Adipose tissue (tissue), 3 donors: ENCODE data around the gene SLC13A4. TPM values are rescaled to one million over a fixed set of nuclear protein-coding genes. Genes with fewer than 3 reads are reported as not detected.
"Not testable (repeated sequence)": the region's sequence is repeated elsewhere in the genome, so short reads cannot be mapped to it uniquely, and the experiment has no call there.

ENCODE experiments used
- H3K27ac ChIP-seq: one replicate; pipeline ENCODE4 v1.5.1; 2013; ENCODE audit warnings: low read depth, low read length
- WGBS, 3 donors: extraction: QIAGEN DNeasy Blood & Tissue Kit; methylation state at CpG; one replicate each; pipeline ENCODE4 v1.1.7; 2013; 5-methylcytosine and 5-hydroxymethylcytosine counted together
- polyA plus RNA-seq, 3 donors: library from polyadenylated mRNA; stranded (reverse); fragments of 200-250 nt; gene quantifications; one replicate each; pipeline ENCODE4 v1.2.3, GENCODE V29; 2013
- donor health status: healthy with polysubstance abuse.
- donor health status: Bipolar disorder and iron deficiency.
- donor health status: healthy.

Gene SLC13A4
- polyA plus RNA-seq, 3 donors, result 0.01 to 0.06 TPM; not detected in 1

DNA sequence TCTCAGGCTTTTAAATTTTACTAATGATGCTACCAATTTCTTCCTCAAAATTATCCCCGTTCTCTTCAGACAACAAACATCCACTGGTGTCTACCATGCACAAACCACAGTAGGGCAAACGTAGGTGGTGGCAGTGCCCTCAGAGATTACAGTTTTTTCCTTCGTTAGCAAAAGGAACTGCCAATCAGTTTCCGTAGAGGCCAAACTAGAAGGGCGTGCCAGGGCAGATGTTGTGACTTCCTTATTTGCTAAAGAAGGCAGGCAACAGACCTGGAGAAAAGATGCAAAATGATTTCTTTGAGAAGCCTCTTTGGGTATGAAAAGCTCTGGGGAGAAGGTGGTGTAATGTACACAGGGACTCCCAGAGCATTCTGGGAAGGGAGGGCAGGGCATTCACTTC, 28.2 kb upstream of the SLC13A4 start:
- 48 to 57% (median 57%) methylated on average over 5 of the region's 5 CpGs for WGBS, 3 donors
- no peak overlapping the region for H3K27ac ChIP-seq

DNA sequence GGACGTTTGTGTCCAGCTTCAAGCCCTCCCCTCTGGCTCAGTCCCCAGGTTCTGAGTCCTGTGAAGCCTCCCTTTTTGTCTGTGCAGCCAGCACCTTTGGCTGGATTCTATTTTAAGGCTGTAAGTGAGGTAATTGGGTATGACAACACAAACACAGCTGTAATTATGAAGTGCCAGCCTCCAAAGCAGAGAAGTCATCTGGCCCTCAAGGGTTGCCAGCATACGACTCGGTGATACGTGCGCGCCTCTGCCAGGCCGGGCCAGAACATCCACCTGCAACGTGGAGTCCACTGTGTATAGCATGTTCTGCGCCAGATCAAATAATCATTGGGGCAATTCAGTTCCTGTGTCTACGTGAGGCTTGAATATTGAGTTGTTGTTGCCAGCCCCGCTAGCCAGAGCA, 27.4 kb upstream of the SLC13A4 start:
- 85 to 87% (median 85%) methylated on average over 11 of the region's 11 CpGs for WGBS, 3 donors

DNA sequence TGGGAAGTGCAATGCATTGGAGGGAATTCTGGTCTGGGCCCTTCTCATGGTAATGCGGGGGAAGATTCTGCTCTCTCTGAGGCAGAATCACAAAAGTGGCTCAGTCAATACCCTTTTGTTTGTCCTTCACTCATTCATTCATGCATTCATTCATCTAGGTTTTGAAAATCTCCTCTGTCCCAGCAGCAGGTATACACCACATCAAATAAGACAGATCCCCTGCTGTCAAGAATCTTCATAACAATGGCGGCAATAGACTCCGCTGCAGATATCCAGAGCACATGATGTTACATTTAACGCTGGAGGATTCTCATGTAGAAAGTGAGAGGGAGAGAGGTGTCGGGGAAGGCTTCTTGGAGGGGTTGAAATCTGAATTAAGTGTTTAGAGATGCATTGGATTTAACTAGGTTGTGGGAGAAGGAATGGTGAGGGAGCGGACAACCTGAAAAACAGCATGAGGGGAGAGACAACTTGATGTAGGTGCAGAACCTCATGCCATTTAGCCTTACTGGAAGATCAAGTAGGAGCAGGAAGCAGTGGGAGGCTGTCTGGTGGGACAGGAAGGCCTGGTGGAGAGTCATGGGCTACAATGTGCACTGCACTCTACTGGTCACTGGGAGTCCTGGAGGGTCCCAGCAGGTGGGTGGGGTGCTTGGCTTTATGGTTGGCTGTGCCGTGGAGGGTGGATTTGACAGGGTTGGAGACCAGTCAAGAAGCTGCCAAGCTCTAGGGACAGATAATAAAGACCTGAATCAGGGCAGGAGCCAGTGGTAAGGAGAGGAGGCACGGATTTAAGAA, 25.8 kb upstream of the SLC13A4 start:
- no peak overlapping the region for H3K27ac ChIP-seq

More for the DNA sequence above, 27.4 kb upstream of the SLC13A4 start:
- H3K27ac ChIP-seq, result no peak overlapping the region

DNA sequence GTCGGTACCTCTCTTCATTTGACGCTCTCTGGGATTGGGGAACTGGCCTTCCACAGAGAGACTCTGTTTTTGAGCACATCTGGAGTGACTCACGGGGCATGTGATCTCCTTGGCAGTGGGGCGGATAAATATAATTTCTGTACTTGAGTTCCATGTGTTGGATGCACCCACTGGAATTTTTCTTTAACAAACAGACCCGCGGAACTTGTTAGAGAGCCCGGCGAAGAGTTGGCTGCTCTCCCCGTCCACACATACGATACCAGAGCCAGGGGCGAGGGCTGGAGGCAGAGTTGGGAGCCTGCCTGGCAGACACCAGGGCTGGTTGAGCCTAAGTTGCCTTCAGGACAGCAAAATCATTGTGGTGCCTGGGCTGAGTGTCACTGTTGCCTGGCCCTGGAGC, 20.8 kb upstream of the SLC13A4 start, which contains the start of gene FAM180A:
Gene FAM180A (minus strand): TSS at position 44 of the 400 bp plus-strand sequence. CDS start 233 bp downstream, outside the sequence.
- H3K27ac ChIP-seq, result no peak within 1 kb of the TSS
- WGBS, 3 donors, result 64 to 70% (median 69%) methylated on average over 11 of the region's 11 CpGs

More for the DNA sequence above, 25.8 kb upstream of the SLC13A4 start:
- 86 to 93% (median 91%) methylated on average over 8 of the region's 8 CpGs for WGBS, 3 donors

GRCh38 chr7:135747366-135747765, 19.4 kb upstream of the SLC13A4 start:
- no peak overlapping the region for H3K27ac ChIP-seq
- WGBS, 3 donors, result 88 to 91% (median 88%) methylated on average over 8 of the region's 8 CpGs

DNA sequence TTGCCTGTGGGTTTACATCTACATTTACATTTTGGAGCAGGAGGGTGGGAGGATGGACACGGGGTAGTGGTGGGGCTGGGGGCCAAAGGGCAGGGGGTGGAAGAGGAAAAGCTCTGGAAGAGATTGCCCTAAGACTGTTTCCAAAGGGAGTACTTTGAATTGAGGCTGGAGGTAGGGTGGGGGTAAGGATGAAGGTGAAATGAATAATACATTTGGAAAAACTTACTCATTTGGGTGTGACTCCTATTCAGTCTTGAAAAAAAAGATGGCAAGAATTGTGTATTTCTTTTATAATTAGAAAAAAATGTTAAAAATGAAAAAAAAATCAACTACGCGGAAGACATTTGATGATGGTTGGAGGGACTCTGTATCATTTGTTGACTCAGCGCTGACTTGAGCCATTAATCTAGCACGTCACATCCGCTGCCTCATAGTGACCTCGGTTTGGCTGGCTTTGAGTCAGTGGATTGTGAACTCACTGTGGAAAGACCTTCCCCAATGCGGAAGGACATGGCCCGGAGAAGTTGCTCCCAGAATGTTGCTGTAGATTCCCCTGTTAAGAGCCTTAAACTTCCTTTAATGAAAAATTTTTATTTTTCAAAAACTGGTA, 17.8 kb upstream of the SLC13A4 start:
- no peak overlapping the region for H3K27ac ChIP-seq
- 54 to 65% (median 56%) methylated on average over 9 of the region's 9 CpGs for WGBS, 3 donors

GRCh38 chr7:135744938-135745702, 17.1 kb upstream of the SLC13A4 start:
- WGBS, 3 donors, result 84 to 88% (median 87%) methylated on average over 8 of the region's 8 CpGs
- H3K27ac ChIP-seq, result no peak overlapping the region

DNA sequence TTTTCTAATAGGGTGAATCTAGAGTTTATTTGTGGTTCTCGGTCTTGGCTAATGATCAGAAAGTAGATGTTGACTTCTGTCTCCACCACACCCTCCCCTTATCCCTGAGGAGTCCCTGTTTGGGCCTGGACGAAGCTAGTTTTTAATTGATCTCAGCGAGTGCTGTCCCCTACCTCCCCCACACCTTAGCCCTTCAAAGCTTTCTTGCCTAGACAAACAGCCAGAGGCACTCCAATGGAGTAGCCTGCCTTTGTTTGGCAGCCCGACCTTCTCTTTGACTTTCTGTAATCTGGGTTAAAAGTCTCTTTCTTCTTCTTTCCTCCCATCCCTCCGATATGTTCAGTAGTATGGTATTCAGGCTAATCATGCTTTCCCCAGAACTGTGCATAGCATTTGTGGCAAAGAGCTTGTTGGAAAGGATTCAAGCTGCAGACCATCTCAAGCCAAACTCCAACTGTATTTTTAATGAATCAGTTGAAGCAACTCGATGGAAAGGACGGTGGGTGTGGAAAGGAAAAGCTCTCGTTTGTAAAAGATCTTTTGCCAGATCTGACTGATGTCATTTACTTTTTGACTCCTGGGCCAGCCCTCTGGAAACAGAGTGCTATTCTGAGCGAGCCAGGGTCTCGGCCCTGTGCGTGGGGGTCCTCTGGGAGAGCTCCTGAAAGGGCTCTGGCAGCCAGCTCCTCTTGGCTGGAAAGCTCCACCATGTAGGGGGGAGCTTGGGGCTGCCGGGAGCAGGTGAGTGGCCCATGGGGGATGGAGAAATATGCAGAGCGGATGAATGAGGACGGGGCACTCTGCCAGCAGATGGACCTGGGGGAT, 16.1 kb upstream of the SLC13A4 start:
- 39 to 45% (median 39%) methylated on average over 14 of the region's 14 CpGs for WGBS, 3 donors
- H3K27ac ChIP-seq, result no peak overlapping the region

DNA sequence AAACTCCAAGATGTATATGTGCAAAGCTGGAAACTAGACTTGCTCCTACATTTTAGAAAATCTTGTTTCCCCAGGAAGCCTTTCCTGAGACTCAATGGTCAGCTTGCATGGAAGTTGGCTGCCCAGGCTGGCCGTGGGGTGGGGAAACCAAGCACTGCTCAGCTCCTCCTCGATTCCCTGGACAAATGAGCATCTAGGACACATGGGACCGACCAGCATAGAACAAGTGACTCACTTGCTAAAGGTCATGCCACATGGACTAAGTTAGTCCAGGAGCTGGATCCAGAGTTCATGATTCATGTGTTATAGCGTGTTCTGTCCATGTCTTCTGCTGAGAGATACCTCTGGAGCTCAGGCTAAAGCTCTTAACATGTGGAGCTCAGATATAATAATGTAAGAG, 14.4 kb upstream of the SLC13A4 start:
- WGBS, 3 donors, result 85 to 87% (median 87%) methylated on average over 4 of the region's 4 CpGs
- H3K27ac ChIP-seq, result no peak overlapping the region

GRCh38 chr7:135741905-135742304, 13.9 kb upstream of the SLC13A4 start:
- WGBS, 3 donors, result 16 to 71% (median 59%) methylated on average over 2 of the region's 2 CpGs

DNA sequence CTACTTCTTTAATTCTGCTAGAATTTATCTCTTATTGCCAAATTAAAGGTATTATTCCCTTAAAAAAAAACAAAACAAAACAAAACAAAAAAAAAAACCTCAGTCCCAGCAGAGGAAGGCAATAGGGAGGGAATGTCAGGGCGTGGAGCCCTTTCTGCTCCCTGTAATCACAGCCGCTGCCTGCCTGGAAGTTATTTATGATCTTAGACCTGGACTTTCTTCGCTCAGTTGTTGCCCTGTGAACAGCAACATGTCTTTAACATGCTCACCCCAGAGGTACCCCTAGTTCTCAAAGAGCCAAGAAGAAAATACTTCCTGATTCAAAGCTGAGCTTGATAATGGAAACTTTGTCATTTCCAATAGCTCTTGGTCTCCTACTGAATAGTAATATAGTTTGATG, 12.9 kb upstream of the SLC13A4 start:
- no peak overlapping the region for H3K27ac ChIP-seq
- WGBS, 3 donors, result 56 to 83% (median 83%) methylated on average over 3 of the region's 3 CpGs

More at GRCh38 chr7:135741905-135742304, 13.9 kb upstream of the SLC13A4 start:
- no peak overlapping the region for H3K27ac ChIP-seq

GRCh38 chr7:135737306-135737647, 9.3 kb upstream of the SLC13A4 start:
- not testable (repeated sequence) for H3K27ac ChIP-seq
- 92 to 99% (median 93%) methylated on average over 10 of the region's 10 CpGs for WGBS, 3 donors

GRCh38 chr7:135736586-135737305, 8.8 kb upstream of the SLC13A4 start:
- H3K27ac ChIP-seq, result no peak overlapping the region
- 65 to 91% (median 78%) methylated on average over 6 of the region's 6 CpGs for WGBS, 3 donors

- no peak overlapping the region for H3K27ac ChIP-seq
- WGBS, 3 donors, result 76 to 96% (median 96%) methylated on average over 1 of the region's 1 CpG
These were observed 6.3 kb upstream of the SLC13A4 start for GRCh38 chr7:135734343-135734689.

GRCh38 chr7:135733603-135734342, 5.8 kb upstream of the SLC13A4 start:
- no peak overlapping the region for H3K27ac ChIP-seq
- WGBS, 3 donors, result 90 to 93% (median 93%) methylated on average over 21 of the region's 21 CpGs

DNA sequence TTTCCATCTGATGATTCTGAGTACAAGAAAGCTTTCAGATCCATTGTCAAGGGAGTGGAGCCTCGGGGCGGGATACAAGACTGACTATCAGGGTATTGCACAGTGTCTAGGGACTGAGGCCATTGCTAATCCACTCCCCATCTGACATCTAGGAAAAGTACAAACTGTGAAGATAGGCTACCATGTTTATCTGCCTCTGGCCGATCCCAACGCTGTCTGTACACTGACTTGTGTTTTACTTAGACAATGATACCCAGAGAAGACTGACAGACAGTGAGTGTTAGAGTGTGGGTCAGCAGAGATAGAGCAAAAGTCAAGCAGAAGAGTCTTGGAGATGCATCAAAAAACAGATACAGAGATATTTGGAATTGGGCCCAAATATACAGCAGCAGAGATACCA, 3.1 kb upstream of the SLC13A4 start:
- WGBS, 3 donors, result 77 to 88% (median 87%) methylated on average over 4 of the region's 4 CpGs
- H3K27ac ChIP-seq, result no peak overlapping the region

DNA sequence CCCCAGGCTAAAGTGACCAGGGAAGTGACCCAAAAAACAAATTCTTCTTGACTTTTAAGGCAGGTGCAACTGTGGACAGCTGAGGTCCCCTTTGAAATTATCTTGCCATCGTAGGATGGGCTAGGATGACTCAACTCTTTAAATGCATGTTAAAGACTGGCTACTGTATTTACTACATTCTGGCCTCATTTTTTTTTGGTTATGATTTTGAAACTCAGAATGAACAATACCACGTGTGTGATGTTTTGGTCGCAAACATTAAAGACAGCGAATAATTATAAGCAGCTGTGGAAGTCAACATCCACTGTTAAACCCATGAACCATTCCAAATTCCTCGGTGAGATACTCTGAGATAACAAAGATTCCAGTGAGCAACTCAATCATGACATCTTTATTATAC, 1.2 kb upstream of the SLC13A4 start:
- no peak overlapping the region for H3K27ac ChIP-seq
- WGBS, 3 donors, result 77 to 86% (median 79%) methylated on average over 5 of the region's 5 CpGs
